PC-9 (cell line): ENCODE data around the gene CDON.

Experiments
- CTCF ChIP-seq: fragments of 200-600 bp; sonication (generic); conservative IDR thresholded peaks from 2 replicates; pipeline ENCODE4 v1.6.1; 2017; ENCODE audit warnings: mixed run types, antibody characterized with exemption, mild to moderate bottlenecking, moderate library complexity
- EZH2 ChIP-seq: fragments of 200-600 bp; sonication (generic); IDR thresholded peaks from 2 replicates; pipeline ENCODE4 v1.8.0; 2017; ENCODE audit warnings: antibody characterized with exemption, low read depth

GRCh38 chr11:126029805-126030204 lies 32.9 kb downstream of the CDON start:
- no peak for TF ChIP-seq CTCF
- no peak for TF ChIP-seq EZH2
